DND-41 (cell line): Measurements from ENCODE around the gene CNST.

Experiments
- EZH2 ChIP-seq: IDR thresholded peaks from 3 replicates; pipeline ENCODE4 v1.6.1; 2012; ENCODE audit warnings: borderline replicate concordance, low read depth, mild to moderate bottlenecking, moderate library complexity, low read length, inconsistent platforms; ENCODE audit not compliant: severe bottlenecking
- TF ChIP-seq, protein P1 (sequence below): IDR thresholded peaks from 2 replicates; pipeline ENCODE4 v1.5.1; 2012; ENCODE audit warnings: borderline replicate concordance, low read length, moderate library complexity, mild to moderate bottlenecking; ENCODE audit not compliant: poor library complexity, severe bottlenecking; ENCODE audit errors: extremely low read depth

DNA sequence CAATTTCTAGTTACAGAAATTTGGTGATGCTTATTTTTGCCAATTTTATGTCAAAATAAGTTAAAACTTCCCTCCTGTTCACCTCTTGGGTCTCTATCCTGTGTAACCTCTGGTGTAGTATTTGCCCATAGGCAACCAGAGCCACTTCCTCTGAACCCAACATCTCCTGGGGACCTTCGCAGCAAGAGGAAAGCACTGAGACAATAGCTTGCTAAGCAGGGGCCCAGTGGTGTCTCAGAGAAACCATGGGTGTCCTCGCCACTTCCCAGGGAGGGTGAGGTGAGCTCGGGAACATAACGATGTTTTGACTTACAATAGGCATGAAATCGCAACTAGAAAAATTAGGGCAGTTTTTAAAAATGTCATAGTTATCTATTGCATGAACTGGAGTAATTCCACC lies 101.5 kb downstream of the CNST start:
- TF ChIP-seq, protein P1, sequence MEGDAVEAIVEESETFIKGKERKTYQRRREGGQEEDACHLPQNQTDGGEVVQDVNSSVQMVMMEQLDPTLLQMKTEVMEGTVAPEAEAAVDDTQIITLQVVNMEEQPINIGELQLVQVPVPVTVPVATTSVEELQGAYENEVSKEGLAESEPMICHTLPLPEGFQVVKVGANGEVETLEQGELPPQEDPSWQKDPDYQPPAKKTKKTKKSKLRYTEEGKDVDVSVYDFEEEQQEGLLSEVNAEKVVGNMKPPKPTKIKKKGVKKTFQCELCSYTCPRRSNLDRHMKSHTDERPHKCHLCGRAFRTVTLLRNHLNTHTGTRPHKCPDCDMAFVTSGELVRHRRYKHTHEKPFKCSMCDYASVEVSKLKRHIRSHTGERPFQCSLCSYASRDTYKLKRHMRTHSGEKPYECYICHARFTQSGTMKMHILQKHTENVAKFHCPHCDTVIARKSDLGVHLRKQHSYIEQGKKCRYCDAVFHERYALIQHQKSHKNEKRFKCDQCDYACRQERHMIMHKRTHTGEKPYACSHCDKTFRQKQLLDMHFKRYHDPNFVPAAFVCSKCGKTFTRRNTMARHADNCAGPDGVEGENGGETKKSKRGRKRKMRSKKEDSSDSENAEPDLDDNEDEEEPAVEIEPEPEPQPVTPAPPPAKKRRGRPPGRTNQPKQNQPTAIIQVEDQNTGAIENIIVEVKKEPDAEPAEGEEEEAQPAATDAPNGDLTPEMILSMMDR = no peak
- no peak for TF ChIP-seq EZH2
